SKM-1 treated with dmso at 0.1 percent for 144 hours (cell line): ENCODE results near the gene HDDC2.
A peak's percentile ranks its signal among the peaks of the same experiment; 100 is the strongest.

Experiments used
- DNase-seq: peaks from one replicate; lab custom pipeline; 2025; ENCODE audit not compliant: unreplicated experiment; lab: John Stamatoyannopoulos, UW

The HDDC2 gene, protein sequence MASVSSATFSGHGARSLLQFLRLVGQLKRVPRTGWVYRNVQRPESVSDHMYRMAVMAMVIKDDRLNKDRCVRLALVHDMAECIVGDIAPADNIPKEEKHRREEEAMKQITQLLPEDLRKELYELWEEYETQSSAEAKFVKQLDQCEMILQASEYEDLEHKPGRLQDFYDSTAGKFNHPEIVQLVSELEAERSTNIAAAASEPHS

GRCh38 chr6:125301435-125302391 lies at the start of gene HDDC2:
Gene HDDC2 (minus strand): TSS chr6:125301967. CDS start chr6:125301932, 35 bp downstream.
- peak; percentile 57 for DNase-seq

GRCh38 chr6:125346926-125347563 lies 45.3 kb upstream of the HDDC2 start:
- DNase-seq: no peak

- no peak for DNase-seq
These were observed 44.6 kb upstream of the HDDC2 start for GRCh38 chr6:125346201-125346925.

GRCh38 chr6:125341460-125341859 lies 39.7 kb upstream of the HDDC2 start:
- no peak for DNase-seq

- no peak for DNase-seq
These were observed 39.2 kb upstream of the HDDC2 start for GRCh38 chr6:125340991-125341390.

DNA sequence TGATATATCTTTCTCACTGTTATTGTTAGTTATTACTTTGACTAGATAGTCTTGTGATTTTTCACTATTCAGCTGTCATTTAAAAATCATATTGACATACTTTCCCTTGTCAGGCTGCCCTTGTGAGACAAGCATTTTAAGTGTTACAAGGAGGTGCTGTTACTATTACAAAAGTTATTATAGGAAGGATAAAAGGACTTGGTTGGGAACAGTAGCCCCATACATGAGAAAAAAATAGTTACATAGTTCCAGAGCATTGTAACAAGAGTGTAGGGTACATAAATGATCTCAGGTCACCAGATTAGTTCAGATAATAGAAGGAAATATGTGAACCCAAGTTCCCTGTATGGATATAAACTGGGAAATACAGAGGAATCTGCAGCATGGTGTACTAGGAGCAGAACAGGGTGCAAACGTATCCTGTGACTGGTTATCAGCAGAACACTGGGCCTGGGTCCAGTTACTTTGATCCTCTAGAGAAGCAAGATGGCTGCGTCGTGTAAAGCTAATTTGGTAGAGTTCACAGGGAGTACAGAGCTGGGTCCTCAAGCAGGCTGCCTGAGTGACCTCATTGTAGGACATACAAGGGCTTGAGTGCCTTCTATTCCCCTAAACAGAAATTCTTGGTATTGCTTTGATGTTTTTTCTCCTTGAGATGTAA lies 38.5 kb upstream of the HDDC2 start:
- no peak for DNase-seq

DNA sequence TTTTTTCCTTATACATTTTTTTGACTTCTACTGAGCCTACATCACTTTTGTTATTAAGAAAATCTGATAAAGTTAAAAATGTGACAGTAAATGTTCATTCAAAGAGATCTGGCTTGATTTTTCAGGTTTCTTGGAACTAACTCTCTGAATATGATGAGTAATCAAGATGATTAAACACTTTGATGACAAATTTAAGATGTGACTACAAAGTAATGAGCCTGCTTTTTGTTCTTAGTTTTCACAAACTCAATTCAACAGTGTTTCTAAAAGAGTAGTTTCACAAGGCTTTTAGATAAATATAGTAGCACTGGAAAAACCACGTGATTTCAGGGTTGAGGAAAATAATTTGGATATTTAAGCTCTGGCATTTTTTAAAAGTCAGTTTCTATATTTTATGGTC lies 37.9 kb upstream of the HDDC2 start:
- no peak for DNase-seq

GRCh38 chr6:125338381-125338780 lies 36.6 kb upstream of the HDDC2 start:
- no peak for DNase-seq

DNA sequence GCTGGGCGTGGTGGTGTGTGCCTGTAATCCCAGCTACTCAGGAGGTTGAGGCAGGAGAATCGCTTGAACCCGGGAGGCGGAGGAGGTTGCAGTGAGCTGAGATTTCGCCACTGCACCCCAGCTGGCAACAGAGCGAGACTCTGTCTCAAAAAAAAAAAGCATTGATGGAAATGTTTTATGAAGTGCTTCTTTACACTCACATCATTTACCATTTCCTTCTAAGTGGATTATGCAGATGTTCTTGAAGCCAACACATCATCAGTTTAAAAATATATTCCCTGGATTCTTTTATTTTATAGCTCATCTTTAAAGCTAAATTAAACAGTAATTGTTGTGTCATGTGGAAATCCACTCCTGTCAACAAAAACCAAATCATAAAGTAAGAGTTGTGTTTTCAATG lies 35.9 kb upstream of the HDDC2 start:
- DNase-seq: no peak

DNA sequence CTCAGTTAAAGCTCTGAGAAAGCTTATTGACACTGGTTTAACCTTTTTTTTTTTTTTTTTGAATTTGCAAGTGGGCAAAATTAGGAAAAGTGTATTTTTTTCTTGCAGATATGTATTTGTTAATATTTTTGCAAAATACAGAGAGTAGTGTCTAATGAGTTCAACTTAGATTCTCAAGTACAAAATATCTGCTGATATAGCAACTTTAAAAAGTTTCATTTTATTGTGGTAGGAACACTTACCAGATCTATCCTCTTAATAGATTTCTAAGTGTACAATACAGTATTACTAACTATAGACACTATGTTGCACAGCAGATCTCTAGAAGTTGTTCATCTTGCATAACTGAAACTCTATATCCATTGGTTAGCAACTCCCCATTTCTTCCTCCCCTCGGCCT lies 30.9 kb upstream of the HDDC2 start:
- DNase-seq: no peak

DNA sequence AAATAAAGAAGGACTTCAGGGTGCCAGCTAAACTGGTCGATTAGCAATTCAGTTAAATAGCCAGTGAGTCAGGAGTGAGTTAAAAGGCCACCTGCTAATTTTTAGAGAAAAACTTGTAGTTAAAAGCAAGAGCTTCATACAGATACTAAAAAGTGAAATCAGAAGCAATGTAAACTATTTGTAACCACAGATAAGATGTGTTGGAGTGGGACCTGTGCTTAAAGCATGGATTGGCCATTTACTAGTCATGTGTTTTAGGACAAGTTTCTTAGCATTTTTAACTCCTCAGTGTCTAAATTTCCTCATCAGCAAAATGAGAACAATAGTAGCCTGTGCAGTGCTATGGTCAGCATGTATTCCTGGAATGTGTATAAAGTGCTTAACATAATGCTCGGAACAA lies 23.8 kb upstream of the HDDC2 start:
- DNase-seq: no peak

GRCh38 chr6:125323376-125323775 lies 21.6 kb upstream of the HDDC2 start:
- no peak for DNase-seq

- DNase-seq: no peak
These were observed 14.9 kb upstream of the HDDC2 start for GRCh38 chr6:125316621-125317020.

DNA sequence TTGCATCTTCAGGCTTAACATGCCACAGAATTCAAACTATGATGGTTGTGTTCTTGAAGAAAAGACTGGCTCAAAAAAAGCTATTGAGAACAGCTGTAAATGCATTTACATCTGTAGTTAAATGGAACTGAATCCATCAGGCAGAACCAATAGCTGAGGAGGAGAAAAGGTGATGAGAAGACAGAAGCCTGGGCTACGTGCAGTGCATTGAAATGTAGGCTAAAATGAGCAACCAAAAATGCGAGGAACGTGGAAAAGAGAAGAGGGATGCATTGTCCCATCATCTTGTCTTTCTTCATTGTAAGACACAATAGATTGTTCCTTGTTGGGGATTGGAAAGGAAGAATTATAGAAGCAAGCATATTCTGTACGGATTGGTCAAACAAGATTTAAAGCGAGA lies 13.8 kb upstream of the HDDC2 start:
- DNase-seq: no peak

- peak; percentile 47 for DNase-seq
These were observed 12.3 kb upstream of the HDDC2 start for GRCh38 chr6:125314009-125314581.

- DNase-seq: no peak
These were observed 11.2 kb upstream of the HDDC2 start for GRCh38 chr6:125312950-125313349.

GRCh38 chr6:125312478-125312877 lies 10.7 kb upstream of the HDDC2 start:
- DNase-seq: no peak

DNA sequence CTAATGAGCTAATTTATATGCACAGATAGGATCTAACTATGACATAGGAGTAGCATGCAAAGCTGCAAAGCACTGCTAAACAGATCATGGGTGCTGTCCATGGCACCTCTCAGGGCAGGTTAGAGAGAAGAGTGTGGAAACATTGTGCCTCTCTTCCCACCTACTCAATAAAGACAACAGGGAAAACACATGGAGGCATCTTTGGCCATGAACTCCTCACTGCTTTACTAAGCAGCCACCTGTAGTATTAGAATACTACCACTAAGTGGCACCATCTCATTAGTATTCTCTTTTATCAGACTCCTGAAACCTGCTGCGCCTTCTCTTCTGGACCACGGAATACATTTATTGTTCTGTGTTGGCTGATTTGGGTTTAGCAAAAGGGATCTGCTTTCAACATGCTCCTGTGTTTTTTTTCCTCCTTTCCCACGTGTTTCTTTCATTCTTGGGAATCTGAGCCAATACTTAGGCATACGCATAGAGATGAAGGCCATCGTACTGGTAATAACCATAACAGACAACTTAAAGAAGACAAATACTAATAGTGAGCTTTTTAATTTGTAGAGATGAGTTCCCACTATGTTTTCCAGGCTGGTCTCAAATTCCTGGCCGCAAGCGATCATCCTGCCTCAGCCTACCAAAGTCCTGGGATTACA lies 9.4 kb upstream of the HDDC2 start:
- peak; percentile 49 for DNase-seq

- DNase-seq: no peak
These were observed 6.3 kb upstream of the HDDC2 start for GRCh38 chr6:125307964-125308615.
